Stimulated activated CD4-positive, alpha-beta T cell treated with anti-CD3 and anti-CD28 coated beads, Interleukin-15, amount 100 ng/mL, for 48 hours (primary cell): ENCODE results near the gene GRHL3.

Source experiments
- DNase-seq, 2 donors: peaks; one replicate each; pipeline ENCODE4 v3.0.0-alpha.2; 2020; ENCODE audit warnings: low read depth in 2 of 2

GRHL3 gene

GRCh38 chr1:24392982-24393650, 74.0 kb downstream of the GRHL3 start:
- no peak for DNase-seq

DNA sequence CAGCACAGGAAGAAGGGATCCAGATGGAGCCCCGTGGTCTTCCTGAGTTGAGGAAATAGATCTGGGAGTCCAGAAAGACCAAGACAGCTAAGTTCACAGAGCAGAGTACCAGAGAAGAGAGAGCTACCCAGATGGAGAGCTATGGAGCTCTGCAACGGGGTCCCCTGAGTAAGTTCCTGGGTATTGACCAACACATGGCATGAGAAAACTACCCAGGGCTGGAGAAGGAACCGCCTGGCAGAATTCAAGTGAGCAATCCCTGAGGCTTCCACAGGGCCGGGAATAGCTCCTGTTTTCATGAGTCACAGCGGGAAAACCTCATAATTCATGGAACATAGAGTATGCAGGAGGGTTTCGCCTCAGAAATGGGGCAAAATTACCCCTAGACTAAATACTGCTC, 74.7 kb downstream of the GRHL3 start:
- DNase-seq: no peak

DNA sequence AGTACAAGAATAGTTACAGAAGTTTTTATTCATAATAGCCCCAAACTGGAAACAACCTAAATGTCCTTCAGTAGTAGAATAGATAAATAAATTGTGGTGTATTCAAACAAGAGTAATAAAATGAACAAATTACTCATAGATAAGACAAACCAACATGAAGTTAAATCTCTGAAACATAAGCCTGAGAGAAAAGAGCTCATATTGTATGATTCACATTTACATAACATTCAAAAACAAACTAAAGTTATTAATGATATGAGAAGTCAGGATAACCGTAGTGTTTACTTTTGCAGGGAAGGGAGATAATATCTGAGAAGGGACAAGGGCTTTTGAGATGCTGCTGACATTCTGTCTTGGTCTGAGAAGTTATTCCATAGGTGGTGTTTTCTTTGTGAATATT, 80.9 kb downstream of the GRHL3 start:
- no peak for DNase-seq

- no peak for DNase-seq
Observed at GRCh38 chr1:24403806-24404205, 84.6 kb downstream of the GRHL3 start.
